ENCODE measurements around the gene RAPH1. TPM values are rescaled to one million over a fixed set of nuclear protein-coding genes. Genes with fewer than 3 reads are reported as not detected.
"Not testable (repeated sequence)": the region's sequence is repeated elsewhere in the genome, so short reads cannot be mapped to it uniquely, and the experiment has no call there.

Gene RAPH1
- total RNA-seq, 1 donor from 2014 or later, result 71.6 TPM

DNA sequence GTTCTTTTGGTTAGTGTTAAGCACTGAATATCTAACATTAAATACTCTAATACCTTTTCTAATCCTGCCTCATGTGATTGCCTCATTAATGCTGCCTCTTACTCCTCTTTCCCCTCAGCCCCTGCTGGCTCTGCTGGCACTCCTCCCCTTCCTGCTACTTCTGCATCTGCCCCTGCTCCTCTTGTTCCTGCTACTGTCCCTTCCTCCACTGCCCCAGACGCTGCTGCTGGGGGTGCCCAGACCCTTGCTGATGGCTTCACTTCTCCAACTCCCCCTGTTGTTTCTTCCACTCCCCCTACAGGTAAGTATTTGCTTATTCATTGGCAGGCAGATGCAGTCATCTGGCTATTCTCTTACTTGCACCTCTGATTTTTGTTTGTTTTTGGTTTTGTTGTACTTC is 138.4 kb downstream of the RAPH1 start:
- Mint-ChIP-seq H3K9me3 (ENCODE audit: low read depth) (peaks cover 3% of the 10 kb centered on the region), H3K4me1 (ENCODE audit: low read depth) (peaks cover 18% of the 10 kb centered on the region), H3K36me3 (ENCODE audit: low read depth) (peaks cover 19% of the 10 kb centered on the region), H3K27me3 (ENCODE audit: low read depth) (no peaks in the 10 kb centered on the region), H3K4me3 (ENCODE audit: unreplicated experiment) (no peak overlapping the region), H3K27ac (ENCODE audit: unreplicated experiment) (no peak overlapping the region)
- TF ChIP-seq, protein P1, sequence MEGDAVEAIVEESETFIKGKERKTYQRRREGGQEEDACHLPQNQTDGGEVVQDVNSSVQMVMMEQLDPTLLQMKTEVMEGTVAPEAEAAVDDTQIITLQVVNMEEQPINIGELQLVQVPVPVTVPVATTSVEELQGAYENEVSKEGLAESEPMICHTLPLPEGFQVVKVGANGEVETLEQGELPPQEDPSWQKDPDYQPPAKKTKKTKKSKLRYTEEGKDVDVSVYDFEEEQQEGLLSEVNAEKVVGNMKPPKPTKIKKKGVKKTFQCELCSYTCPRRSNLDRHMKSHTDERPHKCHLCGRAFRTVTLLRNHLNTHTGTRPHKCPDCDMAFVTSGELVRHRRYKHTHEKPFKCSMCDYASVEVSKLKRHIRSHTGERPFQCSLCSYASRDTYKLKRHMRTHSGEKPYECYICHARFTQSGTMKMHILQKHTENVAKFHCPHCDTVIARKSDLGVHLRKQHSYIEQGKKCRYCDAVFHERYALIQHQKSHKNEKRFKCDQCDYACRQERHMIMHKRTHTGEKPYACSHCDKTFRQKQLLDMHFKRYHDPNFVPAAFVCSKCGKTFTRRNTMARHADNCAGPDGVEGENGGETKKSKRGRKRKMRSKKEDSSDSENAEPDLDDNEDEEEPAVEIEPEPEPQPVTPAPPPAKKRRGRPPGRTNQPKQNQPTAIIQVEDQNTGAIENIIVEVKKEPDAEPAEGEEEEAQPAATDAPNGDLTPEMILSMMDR (IDR thresholded peaks at IDR 0.05), result peak; percentile 69
- no peak for DNase-seq (ENCODE audit: low spot score)

DNA sequence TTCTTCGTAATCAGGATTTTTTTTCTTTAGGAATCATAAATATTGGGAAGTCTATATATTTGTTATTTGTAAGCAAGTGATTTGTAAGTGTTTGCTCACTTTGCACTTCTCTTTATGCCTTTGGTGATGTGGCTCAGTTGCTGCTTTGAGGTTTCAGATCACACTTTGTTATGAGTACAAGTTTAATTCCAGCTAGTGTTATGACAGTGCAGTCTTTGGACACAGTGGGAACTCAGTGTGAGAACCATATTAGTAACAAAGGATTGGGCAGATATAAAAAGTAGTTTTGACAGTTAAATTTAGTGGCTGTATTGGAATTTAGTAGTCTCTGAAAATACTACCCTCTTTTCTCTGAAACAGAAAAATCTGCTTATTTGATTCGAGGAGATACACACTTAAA is 139.2 kb downstream of the RAPH1 start:
- peak overlapping the region; percentile 24 for H3K27ac Mint-ChIP-seq (ENCODE audit: unreplicated experiment)
- TF ChIP-seq, protein P1 (IDR thresholded peaks at IDR 0.05), result no peak

DNA sequence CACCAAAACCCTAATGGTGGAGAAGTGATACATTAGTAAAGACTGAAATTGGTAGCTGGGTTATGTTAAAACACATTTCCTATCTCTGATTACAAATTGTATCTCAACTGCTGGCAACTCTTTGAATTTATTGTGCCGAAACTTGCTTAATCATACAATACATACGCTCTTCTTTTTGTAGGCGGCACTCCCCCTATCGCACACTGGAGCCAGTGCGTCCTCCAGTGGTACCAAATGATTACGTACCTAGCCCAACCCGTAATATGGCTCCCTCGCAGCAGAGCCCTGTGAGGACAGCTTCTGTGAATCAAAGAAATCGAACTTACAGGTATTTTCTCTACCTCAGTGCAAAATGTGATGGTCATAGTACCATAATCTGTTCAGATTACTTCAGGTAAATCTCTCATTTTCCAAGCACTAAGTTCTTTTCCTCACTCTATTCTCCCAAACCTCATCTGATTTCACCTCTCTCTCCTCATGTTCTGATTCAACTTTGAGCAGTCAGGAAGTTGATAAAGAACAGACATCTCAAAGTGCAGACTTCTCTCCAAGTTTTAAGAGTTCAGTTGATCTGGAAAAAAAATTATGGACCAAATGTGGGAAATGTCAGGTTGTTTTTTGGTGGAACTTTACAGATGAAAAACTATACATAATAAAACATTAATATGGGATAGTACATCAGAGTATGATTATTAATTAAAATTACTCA is 140.4 kb downstream of the RAPH1 start:
- H3K36me3 Mint-ChIP-seq (ENCODE audit: low read depth), result peaks cover 19% of the 10 kb centered on the region
- H3K27ac Mint-ChIP-seq (ENCODE audit: unreplicated experiment), result no peak overlapping the region
- no peaks in the 10 kb centered on the region for H3K27me3 Mint-ChIP-seq (ENCODE audit: low read depth)
- peaks cover 9% of the 10 kb centered on the region for H3K4me1 Mint-ChIP-seq (ENCODE audit: low read depth)
- H3K4me3 Mint-ChIP-seq (ENCODE audit: unreplicated experiment), result no peak overlapping the region
- TF ChIP-seq, protein P1 (IDR thresholded peaks at IDR 0.05), result no peak
- no peak for DNase-seq (ENCODE audit: low spot score)
- peaks cover 3% of the 10 kb centered on the region for H3K9me3 Mint-ChIP-seq (ENCODE audit: low read depth)

More for the DNA sequence above, 139.2 kb downstream of the RAPH1 start:
- Mint-ChIP-seq H3K36me3 (ENCODE audit: low read depth) (peaks cover 19% of the 10 kb centered on the region), H3K4me3 (ENCODE audit: unreplicated experiment) (no peak overlapping the region), H3K9me3 (ENCODE audit: low read depth) (peaks cover 3% of the 10 kb centered on the region), H3K4me1 (ENCODE audit: low read depth) (peaks cover 13% of the 10 kb centered on the region), H3K27me3 (ENCODE audit: low read depth) (no peaks in the 10 kb centered on the region)
- DNase-seq (ENCODE audit: low spot score), result no peak

DNA sequence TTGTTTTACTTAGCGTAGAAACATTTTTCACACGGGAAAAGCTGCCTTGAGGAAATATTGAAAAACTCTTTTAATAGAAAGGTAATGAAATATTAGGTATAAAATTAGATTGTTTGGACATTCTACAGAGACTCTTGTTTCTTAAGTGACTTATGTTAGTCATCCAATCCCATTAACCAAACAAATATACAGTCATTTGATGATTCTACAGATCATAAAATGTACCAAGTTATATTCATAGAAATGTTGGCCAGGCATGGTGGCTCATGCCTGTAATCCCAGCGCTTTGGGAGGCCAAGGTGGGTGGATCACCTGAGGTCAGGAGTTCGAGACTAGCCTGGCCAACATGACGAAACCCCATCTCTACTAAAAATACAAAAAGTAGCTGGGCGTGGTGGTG is 146.9 kb downstream of the RAPH1 start:
- H3K9me3 Mint-ChIP-seq (ENCODE audit: low read depth); H3K4me1 Mint-ChIP-seq (ENCODE audit: low read depth); DNase-seq (ENCODE audit: low spot score); H3K4me3 Mint-ChIP-seq (ENCODE audit: unreplicated experiment); H3K27ac Mint-ChIP-seq (ENCODE audit: unreplicated experiment); H3K36me3 Mint-ChIP-seq (ENCODE audit: low read depth); H3K27me3 Mint-ChIP-seq (ENCODE audit: low read depth): not testable (repeated sequence)

DNA sequence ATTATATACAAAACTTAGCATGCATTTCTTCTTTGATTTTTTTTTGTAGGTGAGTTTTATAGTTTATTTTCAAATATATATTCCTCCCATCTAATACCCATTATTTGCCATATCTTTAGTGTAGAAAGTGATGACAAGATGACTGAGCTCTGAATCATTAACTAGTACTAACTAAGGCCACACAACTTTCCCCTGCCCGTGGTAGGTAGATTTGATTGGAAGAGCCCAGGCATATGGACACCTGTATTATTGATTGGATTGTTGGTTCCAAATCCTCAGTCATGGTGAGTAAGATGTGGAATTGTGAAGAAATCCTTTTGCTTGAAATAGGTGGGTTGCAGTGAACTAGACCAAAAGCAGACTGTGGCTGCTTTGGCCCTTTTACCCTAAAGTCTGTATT is 152.1 kb downstream of the RAPH1 start:
- peaks cover 3% of the 10 kb centered on the region for H3K4me1 Mint-ChIP-seq (ENCODE audit: low read depth)
- no peaks in the 10 kb centered on the region for H3K9me3 Mint-ChIP-seq (ENCODE audit: low read depth)
- no peaks in the 10 kb centered on the region for H3K27me3 Mint-ChIP-seq (ENCODE audit: low read depth)
- no peak overlapping the region for H3K27ac Mint-ChIP-seq (ENCODE audit: unreplicated experiment)
- DNase-seq (ENCODE audit: low spot score), result no peak
- peaks cover 2% of the 10 kb centered on the region for H3K36me3 Mint-ChIP-seq (ENCODE audit: low read depth)
- no peak overlapping the region for H3K4me3 Mint-ChIP-seq (ENCODE audit: unreplicated experiment)
- TF ChIP-seq, protein P1 (IDR thresholded peaks at IDR 0.05), result no peak

DNA sequence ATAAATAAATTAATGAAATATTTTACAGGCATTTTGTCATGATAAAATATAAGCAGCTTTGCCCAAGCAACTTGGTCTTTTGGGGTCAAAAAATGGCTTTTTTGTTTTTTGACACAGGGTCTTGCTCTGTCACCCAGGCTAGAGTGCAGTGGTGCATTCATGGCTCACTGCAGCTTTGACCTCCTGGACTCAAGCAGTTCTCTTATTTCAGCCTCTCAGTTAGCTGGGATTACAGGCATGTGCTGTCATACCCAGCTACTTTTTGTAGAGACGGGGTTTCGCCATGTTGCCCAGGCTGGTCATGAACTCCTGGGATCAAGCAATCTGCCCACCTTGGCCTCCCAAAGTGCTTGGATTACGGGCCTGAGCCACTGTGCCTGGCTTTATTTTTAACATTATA is 155.9 kb downstream of the RAPH1 start:
- Mint-ChIP-seq H3K36me3 (ENCODE audit: low read depth) (no peaks in the 10 kb centered on the region), H3K27ac (ENCODE audit: unreplicated experiment) (no peak overlapping the region), H3K9me3 (ENCODE audit: low read depth) (no peaks in the 10 kb centered on the region), H3K4me1 (ENCODE audit: low read depth) (no peaks in the 10 kb centered on the region), H3K4me3 (ENCODE audit: unreplicated experiment) (no peak overlapping the region), H3K27me3 (ENCODE audit: low read depth) (no peaks in the 10 kb centered on the region)
- DNase-seq (ENCODE audit: low spot score), result no peak
- TF ChIP-seq, protein P1 (IDR thresholded peaks at IDR 0.05), result no peak
